NCI-H2029 treated with DMSO at 0.1 percent for 48 hours (cell line): ENCODE measurements around the gene PIWIL4.
A peak's percentile ranks its signal among the peaks of the same experiment; 100 is the strongest.

Source experiments
- DNase-seq: peaks from one replicate; lab custom pipeline; 2025; lab: John Stamatoyannopoulos, UW

PIWIL4 gene

DNA sequence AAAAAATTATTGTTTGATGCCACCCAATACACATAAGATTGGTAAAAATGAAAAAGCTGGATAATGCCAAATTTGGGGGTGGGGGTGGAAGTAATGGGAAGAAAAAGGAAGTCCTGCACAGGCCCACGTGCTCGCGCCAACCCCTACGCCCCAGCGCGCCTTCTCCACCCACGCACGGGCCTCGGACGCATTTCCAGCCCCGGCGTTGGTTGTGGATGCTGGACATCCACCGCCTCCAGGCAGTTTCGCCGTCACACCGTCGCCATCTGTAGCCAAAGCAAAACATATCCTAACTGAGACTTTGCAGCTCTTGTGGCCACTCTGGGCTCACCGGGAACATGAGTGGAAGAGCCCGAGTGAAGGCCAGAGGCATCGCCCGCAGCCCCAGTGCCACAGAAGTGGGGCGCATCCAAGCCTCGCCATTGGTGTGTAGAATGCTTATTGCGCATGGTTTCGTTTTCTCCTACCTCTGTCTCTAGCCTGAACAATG is at the start of gene PIWIL4:
Gene PIWIL4, plus strand, starts transcription at position 188 of the 490 bp plus-strand sequence. Its CDS starts 151 bp downstream, at position 339.
- DNase-seq, result no peak

DNA sequence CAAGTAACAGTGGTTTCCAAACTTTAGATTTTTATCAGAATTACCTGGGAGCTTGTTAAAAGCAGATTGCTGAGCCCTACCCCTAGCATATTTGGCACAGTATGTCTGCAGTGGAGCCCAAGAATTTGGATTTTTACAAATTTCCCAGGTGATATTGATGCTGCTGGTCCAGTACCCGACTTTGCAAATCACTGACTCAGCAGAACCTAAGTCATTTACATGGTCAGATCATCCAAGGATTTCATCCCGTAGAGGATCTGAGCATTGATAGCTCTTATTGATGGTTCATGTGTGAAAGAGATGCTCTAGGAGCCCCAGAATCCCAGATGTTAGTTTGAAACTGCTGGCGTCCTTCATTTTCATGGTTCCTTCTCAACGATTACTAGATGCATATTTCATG is 48.9 kb upstream of the PIWIL4 start:
- DNase-seq, result no peak

DNA sequence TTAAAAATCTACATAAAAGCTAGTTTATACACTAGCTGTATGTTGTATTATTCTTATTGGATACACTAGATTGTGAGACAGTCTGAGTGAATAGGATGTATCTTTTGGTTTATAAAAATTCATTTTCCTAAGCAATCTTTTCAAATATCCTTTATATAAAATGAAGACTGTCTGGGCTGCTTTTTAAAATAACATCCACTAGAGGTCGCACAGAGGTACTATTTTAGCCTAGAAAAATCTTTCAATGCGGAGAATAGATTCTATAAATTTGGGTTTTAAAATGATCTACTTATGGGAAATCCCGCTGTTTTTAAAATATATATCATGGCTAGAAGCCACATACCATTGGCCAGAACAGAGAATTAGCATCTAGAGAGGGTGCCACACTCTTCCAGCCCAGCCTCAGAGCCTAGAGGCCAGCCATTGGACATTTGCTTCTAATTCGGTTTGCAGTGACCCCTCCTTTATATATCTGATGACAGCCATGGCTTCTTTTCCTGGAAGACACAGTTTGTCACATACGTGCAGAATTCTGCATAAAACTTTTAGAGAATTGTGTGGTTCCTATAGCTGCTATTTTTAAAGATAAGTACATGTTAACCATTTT is 47.6 kb upstream of the PIWIL4 start:
- peak; percentile 6 for DNase-seq

DNA sequence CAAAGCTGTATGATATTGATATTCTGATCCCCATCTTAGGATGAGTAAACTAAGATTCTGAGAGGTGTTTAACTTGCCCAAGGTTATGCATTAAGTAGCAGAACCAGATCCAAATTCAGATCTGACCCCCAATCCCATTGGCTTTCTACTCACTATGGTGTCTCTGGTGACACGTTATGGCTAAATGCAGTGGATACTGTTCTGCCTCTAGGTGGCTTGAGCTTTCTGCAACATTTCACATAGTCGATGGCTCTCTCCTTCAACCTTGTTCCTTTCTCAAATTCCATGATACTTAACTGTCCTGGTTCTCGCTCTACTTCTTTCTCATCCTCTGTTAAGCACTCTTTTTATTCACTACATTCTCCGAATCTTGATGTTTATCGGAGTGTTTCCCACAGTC is 45.5 kb upstream of the PIWIL4 start:
- no peak for DNase-seq

DNA sequence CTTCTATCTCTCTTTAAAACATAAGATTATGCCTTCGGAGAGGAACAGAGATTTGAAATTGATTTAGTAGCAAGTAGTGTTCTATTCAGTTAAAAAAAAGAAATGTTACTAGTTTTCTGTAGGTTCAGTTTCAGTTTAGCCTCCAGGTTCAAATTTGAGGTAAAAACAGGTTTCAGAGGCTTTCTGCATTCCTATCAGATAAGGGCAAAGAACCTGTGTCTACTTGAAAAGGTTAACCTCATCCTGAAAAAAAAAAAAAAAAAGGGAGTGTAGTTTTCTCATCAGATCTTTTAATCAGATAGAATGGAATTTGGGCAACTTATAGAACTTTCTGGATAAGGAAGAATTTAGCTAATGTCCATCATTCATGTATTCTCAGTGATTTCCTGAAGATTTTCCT is 42.8 kb upstream of the PIWIL4 start:
- DNase-seq, result no peak

DNA sequence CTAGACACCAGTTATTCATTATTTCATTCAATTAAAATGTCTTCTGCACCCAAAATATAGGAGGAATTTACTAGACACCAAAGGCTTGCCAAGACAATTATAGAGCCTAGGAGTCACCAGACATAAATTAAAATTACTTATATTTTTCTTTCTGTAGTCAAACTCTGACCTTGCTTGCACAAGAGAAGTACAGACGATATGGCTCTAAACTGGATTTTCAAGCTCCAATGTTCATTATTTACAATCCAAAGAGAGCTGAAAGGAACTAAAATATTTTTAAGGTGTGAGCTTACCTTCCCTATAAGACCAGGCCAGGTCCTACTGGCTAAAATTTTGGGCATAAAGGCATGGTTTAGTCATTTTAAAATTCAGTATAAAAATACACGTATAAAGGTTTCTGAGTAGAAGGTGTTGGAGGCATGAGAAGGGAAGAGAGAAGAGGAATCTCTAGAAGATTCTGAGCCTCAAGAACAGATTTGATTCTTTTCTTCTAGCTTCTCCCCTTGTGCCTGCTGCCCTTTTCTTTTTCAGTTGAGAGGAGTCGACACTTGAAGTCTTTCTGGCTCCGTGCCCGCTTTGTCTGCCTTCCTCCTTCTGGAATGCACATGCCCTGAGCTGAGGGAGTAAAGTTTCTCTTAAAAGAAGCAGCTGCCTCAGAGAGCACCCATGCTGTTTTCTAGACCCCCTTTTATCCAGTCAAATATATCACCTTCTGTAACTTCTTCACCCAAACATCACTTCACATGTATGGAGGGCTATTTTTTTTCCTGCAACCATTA is 41.4 kb upstream of the PIWIL4 start:
- no peak for DNase-seq

DNA sequence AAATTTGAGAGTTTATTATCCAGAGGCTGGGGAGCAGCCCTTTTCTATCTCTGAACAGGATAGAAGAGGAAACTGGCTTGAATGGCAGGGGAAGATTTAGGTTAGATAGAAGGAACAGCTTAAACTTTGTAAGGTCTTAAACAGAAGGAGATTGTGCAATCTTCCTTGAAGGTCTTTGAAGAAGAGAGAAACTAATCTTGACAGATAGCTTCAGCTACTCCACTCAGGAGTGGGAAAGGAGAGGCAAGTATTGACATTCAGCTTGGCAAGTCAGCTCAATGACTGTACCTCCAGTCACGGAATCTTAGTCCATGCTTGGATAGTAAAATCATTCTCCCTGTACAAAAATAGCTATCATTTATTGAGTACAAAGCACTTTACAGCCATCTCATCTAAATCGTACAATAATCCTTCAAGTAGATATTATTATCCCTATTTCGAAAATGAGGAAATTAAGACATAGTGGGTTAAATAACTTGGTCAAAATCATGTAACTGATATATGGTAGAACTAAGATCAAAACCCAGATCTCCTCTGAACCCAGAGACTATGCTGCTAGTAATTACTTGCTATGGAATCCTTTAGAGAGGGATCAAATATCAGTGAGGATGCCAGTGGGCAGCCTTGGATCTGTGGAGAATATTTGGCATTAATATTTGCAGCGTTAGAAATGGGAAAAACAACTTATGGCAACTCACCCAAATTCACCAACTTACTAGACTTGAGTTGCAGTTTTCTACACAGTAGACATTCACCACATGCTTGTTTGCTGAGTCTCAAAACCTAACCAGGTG is 40.3 kb upstream of the PIWIL4 start:
- no peak for DNase-seq

DNA sequence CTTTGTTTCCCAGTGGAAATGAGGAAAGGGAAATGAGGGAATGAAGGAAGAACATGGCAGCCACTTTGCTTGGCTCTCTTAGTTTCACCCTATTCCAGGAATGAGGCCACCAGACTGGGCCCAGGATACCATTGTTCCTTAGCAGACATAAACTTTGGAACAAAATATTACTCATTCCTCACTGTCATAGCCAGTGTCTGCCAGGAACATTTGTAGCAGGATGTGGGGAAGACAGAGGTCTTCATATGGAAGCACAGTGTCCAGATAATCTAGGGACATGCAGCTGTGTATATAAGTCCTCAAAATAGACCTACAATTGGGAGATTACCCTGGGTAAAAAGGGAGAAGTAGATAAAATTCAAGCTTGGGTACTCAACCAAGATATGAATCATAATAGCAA is 38.6 kb upstream of the PIWIL4 start:
- DNase-seq, result no peak

DNA sequence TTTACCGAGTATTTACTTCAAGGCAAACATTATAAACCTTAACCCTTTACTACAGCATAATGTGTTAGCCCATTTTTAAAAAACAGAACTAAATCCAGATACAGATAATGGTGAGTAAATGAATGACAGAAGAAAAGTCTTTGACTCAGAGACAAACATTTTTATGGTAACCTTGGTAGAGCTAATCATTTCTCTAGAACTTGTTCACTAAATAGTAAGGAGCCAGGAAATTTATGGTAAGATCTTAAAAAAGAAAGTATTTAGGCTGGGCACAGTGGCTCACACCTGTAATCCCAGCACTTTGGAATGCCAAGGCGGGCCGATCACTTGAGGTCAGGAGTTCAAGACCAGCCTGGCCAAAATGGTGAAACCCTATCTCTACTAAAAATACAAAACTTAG is 35.0 kb upstream of the PIWIL4 start:
- DNase-seq, result no peak

DNA sequence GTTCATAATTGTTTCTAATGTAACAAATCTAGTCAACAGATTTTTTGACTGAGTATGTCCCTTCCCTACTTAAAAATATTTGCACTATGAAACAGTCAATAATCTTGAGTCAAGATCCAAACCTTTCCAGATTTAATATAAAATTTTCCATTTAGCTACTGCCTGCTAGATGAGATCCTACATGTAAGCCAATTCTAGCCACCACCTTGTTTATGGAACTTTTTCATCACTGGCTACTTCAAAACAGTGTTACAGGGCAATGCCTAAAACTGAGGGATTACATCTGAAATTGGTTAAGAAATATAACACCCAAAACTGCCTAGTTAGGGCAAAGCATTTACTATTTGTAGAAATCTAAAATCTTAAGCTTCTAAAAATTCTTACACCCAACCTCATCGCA is 34.0 kb upstream of the PIWIL4 start:
- DNase-seq, result no peak

DNA sequence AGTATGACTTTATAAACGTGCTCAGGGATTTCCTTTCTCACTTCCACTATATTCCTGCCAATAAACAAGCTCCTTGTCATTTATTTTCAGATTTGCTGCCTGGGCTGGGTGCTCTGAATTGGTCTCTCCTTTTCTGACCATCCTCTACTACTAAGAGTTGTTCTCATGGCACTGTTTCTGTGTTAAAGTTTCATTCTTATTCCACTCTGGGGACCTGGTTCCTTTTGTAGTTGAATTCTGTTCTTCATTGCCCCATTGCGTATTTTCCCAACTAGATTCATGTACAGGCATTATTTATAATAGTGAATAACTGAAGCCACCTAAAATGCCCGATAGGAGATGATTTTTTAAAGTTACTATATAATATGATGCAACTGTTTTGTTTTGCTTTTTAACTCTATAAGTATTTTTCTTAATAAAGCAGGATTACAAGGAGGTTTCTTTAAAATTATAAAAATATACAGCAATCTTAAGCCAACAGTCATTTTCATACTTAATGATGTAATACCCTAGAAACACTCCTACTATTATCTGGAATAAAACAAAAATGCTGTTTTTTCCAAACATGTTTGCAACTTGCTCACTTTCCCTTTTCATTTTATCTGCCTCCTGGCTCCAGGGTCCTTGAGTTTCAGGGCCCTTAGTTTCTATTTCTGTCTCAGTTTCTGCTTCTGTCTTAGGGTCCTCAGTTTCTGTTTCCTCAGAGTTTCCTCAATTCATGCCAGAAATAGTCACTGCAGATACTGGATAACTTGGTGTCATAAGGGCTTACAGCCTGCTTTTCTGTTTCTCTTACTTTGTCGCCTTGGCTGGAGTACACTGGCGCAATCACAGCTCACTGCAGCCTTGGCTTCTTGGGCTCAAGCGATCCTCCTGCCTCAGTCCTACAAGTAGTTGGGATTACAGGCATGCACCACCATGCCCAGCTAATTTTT is 33.2 kb upstream of the PIWIL4 start:
- DNase-seq, result no peak

DNA sequence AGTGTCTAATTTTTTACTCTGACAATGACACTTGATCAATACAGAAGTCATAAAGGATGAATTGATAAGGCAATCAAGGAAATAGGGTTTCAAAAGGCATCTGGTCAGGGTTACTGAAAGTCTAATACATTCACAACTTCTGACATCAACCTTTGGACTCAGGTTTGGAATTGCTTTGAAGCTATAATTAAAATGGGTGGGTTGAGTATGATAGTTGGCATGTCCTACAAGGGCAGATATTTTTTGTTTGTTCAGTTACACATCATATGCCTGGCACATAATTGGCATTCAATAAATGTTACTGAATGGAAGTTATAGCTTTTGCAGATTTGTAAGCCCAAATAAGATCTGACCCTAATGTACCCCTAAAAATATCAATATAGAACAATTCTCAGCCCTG is 30.8 kb upstream of the PIWIL4 start:
- DNase-seq, result no peak

DNA sequence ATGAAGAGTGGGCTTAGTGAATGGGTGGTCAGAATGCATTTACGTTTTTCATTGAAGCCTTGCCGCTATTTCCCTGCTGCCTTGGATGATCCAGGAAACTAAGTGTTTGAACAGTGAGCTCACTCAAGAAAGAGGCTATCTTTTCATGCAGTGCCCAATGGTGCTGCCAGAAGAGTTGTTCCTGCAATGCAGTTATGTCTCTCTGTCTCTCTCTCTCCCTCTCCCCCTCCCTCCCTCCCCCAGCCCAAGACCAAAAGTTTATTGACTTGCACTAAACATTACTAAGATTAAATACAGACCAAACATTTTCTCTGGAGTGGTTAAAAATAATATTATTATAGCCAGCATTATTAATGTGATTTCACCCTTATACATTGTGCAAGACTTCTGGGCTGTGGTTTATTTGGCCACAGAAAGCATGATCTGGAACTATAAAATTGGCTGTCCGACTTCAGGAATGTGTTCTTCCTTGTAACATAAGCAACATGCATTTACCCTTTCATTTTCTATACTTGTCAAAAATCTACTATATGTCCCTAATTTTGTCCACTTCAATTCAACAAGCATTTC is 30.1 kb upstream of the PIWIL4 start:
- DNase-seq, result no peak

DNA sequence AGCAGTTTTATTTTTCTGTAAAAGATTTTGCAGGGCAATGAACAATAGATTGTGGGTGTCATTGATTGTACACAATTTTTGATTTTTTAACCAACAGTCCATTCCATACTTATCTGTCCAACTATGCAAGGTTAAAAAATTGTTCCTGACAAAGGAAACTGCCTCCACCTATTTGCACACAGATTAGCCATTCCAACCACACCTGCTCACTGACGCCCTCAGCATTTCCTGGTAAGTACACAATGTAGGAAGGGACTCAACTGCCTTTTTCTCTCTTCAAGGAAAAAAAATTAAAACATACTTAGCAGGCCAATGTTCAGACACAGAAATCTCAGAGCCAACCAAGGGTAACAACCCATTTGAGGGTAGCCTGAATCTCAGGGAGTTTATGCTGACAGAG is 27.7 kb upstream of the PIWIL4 start:
- no peak for DNase-seq

DNA sequence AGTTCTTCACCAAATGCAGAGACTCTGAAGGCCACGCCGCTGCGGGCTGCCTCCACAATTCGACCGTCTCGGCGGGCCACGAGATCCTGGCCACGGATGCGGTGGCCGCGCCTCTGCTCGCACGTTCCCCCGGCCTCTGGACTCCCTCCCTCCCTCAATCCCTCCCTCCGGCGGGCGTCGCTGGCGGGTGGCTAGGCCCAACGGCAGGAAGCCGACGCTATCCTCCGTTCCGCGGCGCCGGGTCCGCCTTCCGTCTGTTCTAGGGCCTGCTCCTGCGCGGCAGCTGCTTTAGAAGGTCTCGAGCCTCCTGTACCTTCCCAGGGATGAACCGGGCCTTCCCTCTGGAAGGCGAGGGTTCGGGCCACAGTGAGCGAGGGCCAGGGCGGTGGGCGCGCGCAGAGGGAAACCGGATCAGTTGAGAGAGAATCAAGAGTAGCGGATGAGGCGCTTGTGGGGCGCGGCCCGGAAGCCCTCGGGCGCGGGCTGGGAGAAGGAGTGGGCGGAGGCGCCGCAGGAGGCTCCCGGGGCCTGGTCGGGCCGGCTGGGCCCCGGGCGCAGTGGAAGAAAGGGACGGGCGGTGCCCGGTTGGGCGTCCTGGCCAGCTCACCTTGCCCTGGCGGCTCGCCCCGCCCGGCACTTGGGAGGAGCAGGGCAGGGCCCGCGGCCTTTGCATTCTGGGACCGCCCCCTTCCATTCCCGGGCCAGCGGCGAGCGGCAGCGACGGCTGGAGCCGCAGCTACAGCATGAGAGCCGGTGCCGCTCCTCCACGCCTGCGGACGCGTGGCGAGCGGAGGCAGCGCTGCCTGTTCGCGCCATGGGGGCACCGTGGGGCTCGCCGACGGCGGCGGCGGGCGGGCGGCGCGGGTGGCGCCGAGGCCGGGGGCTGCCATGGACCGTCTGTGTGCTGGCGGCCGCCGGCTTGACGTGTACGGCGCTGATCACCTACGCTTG is 23.2 kb upstream of the PIWIL4 start, which contains the start of gene FUT4:
Gene FUT4, plus strand, starts transcription at position 227 of the 951 bp plus-strand sequence. Its CDS starts 213 bp downstream, at position 440.
- DNase-seq, result peak; percentile 83

DNA sequence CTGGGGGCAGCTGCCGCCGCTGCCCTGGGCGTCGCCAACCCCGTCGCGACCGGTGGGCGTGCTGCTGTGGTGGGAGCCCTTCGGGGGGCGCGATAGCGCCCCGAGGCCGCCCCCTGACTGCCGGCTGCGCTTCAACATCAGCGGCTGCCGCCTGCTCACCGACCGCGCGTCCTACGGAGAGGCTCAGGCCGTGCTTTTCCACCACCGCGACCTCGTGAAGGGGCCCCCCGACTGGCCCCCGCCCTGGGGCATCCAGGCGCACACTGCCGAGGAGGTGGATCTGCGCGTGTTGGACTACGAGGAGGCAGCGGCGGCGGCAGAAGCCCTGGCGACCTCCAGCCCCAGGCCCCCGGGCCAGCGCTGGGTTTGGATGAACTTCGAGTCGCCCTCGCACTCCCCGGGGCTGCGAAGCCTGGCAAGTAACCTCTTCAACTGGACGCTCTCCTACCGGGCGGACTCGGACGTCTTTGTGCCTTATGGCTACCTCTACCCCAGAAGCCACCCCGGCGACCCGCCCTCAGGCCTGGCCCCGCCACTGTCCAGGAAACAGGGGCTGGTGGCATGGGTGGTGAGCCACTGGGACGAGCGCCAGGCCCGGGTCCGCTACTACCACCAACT is 22.4 kb upstream of the PIWIL4 start:
- no peak for DNase-seq

DNA sequence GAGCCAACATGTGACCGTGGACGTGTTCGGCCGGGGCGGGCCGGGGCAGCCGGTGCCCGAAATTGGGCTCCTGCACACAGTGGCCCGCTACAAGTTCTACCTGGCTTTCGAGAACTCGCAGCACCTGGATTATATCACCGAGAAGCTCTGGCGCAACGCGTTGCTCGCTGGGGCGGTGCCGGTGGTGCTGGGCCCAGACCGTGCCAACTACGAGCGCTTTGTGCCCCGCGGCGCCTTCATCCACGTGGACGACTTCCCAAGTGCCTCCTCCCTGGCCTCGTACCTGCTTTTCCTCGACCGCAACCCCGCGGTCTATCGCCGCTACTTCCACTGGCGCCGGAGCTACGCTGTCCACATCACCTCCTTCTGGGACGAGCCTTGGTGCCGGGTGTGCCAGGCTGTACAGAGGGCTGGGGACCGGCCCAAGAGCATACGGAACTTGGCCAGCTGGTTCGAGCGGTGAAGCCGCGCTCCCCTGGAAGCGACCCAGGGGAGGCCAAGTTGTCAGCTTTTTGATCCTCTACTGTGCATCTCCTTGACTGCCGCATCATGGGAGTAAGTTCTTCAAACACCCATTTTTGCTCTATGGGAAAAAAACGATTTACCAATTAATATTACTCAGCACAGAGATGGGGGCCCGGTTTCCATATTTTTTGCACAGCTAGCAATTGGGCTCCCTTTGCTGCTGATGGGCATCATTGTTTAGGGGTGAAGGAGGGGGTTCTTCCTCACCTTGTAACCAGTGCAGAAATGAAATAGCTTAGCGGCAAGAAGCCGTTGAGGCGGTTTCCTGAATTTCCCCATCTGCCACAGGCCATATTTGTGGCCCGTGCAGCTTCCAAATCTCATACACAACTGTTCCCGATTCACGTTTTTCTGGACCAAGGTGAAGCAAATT is 21.7 kb upstream of the PIWIL4 start:
- DNase-seq, result no peak

DNA sequence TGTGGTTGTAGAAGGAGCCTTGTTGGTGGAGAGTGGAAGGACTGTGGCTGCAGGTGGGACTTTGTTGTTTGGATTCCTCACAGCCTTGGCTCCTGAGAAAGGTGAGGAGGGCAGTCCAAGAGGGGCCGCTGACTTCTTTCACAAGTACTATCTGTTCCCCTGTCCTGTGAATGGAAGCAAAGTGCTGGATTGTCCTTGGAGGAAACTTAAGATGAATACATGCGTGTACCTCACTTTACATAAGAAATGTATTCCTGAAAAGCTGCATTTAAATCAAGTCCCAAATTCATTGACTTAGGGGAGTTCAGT is 21.1 kb upstream of the PIWIL4 start:
- DNase-seq, result no peak

DNA sequence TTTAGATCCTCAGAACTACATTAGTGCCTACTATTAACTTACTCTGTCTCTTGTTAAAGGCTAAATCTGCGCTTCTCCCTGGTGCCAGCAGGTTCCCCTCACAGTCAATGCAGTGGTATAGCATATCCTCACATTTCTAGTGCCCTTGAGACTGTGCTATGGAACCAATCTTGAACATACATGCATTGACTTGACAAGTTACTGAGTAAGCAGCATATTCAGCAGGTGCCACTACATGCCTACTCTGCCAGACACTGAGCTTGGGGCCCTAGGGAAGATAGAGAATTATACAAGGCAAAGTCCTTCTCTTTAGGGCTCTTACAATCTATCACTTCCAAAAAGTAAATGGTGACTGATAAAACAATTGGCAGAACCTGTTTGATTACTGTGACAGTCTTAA is 20.3 kb upstream of the PIWIL4 start:
- no peak for DNase-seq
